ENCODE measurements around the gene LRRC28. TPM values are rescaled to one million over a fixed set of nuclear protein-coding genes. Genes with fewer than 3 reads are reported as not detected.

Gene LRRC28
- total RNA-seq, 4 donors from 2014 or later: 15.7 to 39.9 (median 24.7) TPM

DNA sequence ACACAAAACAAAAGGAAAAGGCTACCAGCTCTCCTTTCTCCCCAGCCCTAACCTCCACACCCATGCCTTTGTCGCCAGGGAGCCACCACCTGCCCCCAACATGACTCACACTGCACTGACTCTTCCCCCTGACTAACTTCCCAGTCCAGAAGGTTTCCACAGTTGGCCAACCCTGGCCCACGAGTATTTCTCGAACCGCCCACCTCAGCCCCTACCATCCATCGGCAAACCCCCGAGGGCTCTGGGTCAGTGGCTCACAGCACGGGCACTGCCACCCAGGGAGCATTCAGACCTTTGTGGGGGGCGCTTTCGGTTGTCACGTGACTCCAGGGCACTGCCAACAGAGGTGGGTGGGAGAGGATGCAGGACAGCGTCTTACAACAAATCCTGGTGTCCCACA is 152.3 kb downstream of the LRRC28 start:
- TF ChIP-seq POLR2AphosphoS5 (IDR thresholded peaks at IDR 0.05) (no peak), EP300 (IDR thresholded peaks at IDR 0.05) (no peak), POLR2A (IDR thresholded peaks at IDR 0.05; ENCODE audit: low read depth) (no peak)
- TF ChIP-seq, protein P1, sequence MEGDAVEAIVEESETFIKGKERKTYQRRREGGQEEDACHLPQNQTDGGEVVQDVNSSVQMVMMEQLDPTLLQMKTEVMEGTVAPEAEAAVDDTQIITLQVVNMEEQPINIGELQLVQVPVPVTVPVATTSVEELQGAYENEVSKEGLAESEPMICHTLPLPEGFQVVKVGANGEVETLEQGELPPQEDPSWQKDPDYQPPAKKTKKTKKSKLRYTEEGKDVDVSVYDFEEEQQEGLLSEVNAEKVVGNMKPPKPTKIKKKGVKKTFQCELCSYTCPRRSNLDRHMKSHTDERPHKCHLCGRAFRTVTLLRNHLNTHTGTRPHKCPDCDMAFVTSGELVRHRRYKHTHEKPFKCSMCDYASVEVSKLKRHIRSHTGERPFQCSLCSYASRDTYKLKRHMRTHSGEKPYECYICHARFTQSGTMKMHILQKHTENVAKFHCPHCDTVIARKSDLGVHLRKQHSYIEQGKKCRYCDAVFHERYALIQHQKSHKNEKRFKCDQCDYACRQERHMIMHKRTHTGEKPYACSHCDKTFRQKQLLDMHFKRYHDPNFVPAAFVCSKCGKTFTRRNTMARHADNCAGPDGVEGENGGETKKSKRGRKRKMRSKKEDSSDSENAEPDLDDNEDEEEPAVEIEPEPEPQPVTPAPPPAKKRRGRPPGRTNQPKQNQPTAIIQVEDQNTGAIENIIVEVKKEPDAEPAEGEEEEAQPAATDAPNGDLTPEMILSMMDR (IDR thresholded peaks at IDR 0.05): no peak
- H3K27ac ChIP-seq (replicated peaks in 1 of 4): no peak overlapping the region
- no peaks in the 10 kb centered on the region for H3K9me3 ChIP-seq
- intact Hi-C loops (cut with DNase I): loop anchor here (10.0 kb wide), 1 partner anchor 161 kb away; the partner anchor contains the start of gene MEF2A
- no peaks in the 10 kb centered on the region for H3K36me3 ChIP-seq
- H3K4me1 ChIP-seq: peaks cover 19 to 25% (median 23%) of the 10 kb centered on the region in 4 donors
- no peaks in the 10 kb centered on the region for H3K27me3 ChIP-seq
- no peak overlapping the region for H3K4me3 ChIP-seq
- 88% methylated on average over 11 of the region's 11 CpGs for WGBS
- no peak for DNase-seq (ENCODE audit: extremely low spot score)

DNA sequence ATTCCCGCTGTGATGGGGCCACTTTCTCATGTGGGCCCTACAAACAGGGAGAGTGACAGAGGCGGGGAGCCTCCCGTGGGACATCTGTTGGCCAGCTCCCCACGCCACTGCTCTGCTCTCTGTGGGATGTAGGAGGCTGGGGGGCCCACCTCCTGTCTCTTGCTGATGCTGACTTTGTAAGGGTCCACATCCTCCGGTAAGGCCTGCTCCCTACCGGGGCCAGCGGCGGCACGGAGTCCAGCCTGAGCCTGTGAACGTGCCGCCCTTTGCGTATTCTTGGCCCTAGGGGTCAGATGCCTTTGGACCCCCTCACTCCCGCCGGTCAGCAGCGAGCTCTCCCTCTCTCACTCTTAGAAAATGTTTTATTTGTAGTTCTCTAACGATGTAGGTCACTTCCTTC is 153.2 kb downstream of the LRRC28 start:
- no peaks in the 10 kb centered on the region for H3K9me3 ChIP-seq
- intact Hi-C loops (cut with DNase I): loop anchor here (10.0 kb wide), 1 partner anchor 160 kb away; the partner anchor contains the start of gene MEF2A
- 93% methylated on average over 14 of the region's 16 CpGs for WGBS

DNA sequence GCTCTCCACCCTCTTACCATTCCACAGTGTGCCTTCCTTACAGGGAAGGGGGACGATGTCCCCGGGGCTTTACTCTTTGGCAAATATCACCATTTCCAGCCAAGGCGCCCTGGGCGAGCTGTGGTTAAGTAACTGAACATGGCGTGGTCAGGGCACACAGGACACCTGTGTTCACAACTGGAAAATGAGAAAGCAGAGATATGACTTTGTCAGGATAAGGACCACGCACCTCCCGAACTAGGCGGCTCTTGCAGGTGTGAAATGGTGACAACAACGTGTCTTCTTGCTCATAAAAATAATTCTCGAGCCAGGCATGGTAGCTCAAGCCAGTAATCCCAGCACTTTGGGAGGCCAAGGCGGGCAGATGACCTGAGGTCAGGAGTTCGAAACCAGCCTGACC is 154.8 kb downstream of the LRRC28 start:
- no peaks in the 10 kb centered on the region for H3K9me3 ChIP-seq
- TF ChIP-seq POLR2A (IDR thresholded peaks at IDR 0.05; ENCODE audit: low read depth): no peak
- TF ChIP-seq, protein P1 (IDR thresholded peaks at IDR 0.05): no peak
- no peak for TF ChIP-seq EP300 (IDR thresholded peaks at IDR 0.05)
- TF ChIP-seq POLR2AphosphoS5 (IDR thresholded peaks at IDR 0.05): no peak
- DNase-seq (ENCODE audit: extremely low spot score): no peak
- H3K36me3 ChIP-seq: no peaks in the 10 kb centered on the region
- no peaks in the 10 kb centered on the region for H3K27me3 ChIP-seq
- peaks cover 29 to 38% (median 36%) of the 10 kb centered on the region in 4 donors for H3K4me1 ChIP-seq
- no peak overlapping the region for H3K27ac ChIP-seq (replicated peaks in 1 of 4)
- no peak overlapping the region for H3K4me3 ChIP-seq
- intact Hi-C loops (cut with DNase I): loop anchor here (5.0 to 10.0 kb wide), 2 partner anchors 159 to 296 kb away; partner anchors contain the start of gene MEF2A
- WGBS: 99% methylated on average over 12 of the region's 12 CpGs

More for the DNA sequence above, 153.2 kb downstream of the LRRC28 start:
- DNase-seq (ENCODE audit: extremely low spot score): no peak
- TF ChIP-seq POLR2A (IDR thresholded peaks at IDR 0.05; ENCODE audit: low read depth) (no peak), EP300 (IDR thresholded peaks at IDR 0.05) (no peak), POLR2AphosphoS5 (IDR thresholded peaks at IDR 0.05) (no peak)
- TF ChIP-seq, protein P1 (IDR thresholded peaks at IDR 0.05): no peak
- Histone ChIP-seq H3K4me1 (peaks cover 27 to 33% (median 32%) of the 10 kb centered on the region in 4 donors), H3K36me3 (no peaks in the 10 kb centered on the region), H3K27me3 (no peaks in the 10 kb centered on the region), H3K27ac (replicated peaks in 1 of 4) (no peak overlapping the region), H3K4me3 (no peak overlapping the region)

DNA sequence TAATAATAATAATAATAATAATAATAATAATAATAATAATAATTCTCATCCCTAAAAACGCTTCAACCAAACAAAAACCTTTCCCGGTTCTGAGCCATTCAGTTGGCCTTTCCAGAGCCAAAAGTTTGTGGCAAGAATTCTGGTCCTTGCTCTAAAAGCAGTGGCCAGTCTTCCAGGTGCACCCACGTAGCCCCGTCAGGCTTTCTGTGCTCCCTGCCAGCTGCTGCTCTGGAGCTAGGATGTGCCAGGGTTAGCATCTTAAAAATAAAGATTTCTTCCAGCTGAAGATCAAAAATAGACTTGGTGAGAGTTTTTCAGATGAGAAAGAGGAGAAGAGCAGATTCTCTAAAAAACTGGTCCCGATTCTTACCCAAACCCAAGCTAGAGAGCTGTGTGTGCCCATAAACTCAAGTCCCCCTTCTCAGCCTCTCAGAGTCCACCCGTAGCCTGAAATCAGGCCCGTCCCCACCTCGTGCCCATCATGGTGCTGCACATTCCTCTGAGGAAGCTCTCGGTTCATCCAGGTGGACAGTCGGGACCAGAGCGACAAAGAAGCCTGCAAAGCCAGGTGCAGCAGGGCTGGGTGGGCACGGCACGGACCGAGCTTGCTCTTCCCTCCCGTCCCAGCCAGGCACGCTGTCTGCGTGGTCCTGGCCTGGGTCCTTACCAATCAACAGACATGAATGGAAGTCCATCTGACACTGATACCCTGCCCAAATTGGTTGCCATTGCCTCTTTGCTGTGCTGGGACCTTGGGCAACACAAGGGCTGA is 155.6 kb downstream of the LRRC28 start:
- Histone ChIP-seq H3K4me1 (peaks cover 23 to 34% (median 31%) of the 10 kb centered on the region in 4 donors), H3K36me3 (no peaks in the 10 kb centered on the region), H3K27me3 (no peaks in the 10 kb centered on the region), H3K4me3 (no peak overlapping the region), H3K27ac (replicated peaks in 1 of 4) (no peak overlapping the region), H3K9me3 (no peaks in the 10 kb centered on the region)
- no peak for DNase-seq (ENCODE audit: extremely low spot score)
- WGBS: 96% methylated on average over 13 of the region's 17 CpGs
- intact Hi-C loops (cut with DNase I): loop anchor here (5.0 to 10.0 kb wide), 2 partner anchors 158 to 295 kb away; partner anchors contain the start of gene MEF2A
- TF ChIP-seq, protein P1 (IDR thresholded peaks at IDR 0.05): no peak
- TF ChIP-seq POLR2AphosphoS5 (IDR thresholded peaks at IDR 0.05) (no peak), POLR2A (IDR thresholded peaks at IDR 0.05; ENCODE audit: low read depth) (no peak), EP300 (IDR thresholded peaks at IDR 0.05) (no peak)

Data from esophagus muscularis mucosa (tissue), 4 donors.